Transverse colon (tissue), 4 donors: ENCODE results near the gene SYCE3. TPM values are rescaled to one million over a fixed set of nuclear protein-coding genes. Genes with fewer than 3 reads are reported as not detected.

Source experiments
- DNase-seq: peaks from one replicate; pipeline ENCODE4 v3.0.0-alpha.2; 2019
- H3K27ac ChIP-seq, 4 donors: fragments of 200-600 bp; sonication (generic); 2 replicates each; pipeline ENCODE4 v1.5.1; 2016 to 2018; ENCODE audit warnings: inconsistent platforms in 4 of 4
- H3K27me3 ChIP-seq: fragments of 200-600 bp; sonication (generic); 2 replicates; pipeline ENCODE4 v1.5.1; 2017; ENCODE audit warnings: inconsistent platforms
- H3K36me3 ChIP-seq, 4 donors: fragments of 200-600 bp; sonication (generic); 2 replicates each; pipeline ENCODE4 v1.5.1; 2017 to 2019; ENCODE audit warnings: inconsistent platforms in 4 of 4
- H3K4me1 ChIP-seq, 4 donors: fragments of 200-600 bp; sonication (generic); 2 replicates each; pipeline ENCODE4 v1.5.1; 2017 to 2020; ENCODE audit warnings: inconsistent platforms in 4 of 4
- H3K4me3 ChIP-seq, 4 donors: fragments of 200-600 bp; sonication (generic); 1 replicate in 1 of 4; 2 replicates in 3 of 4; pipeline versions ENCODE4 v1.5.1 to v1.6.1; 2017 to 2019; ENCODE audit warnings: inconsistent platforms in 4 of 4
- H3K9me3 ChIP-seq, 2 donors: fragments of 200-600 bp; sonication (generic); 2 replicates each; pipeline ENCODE4 v1.5.1; 2017 to 2019; ENCODE audit warnings: inconsistent platforms in 2 of 2
- CTCF ChIP-seq, 5 experiments: fragments of 200-600 bp in 3 of 5; fragments of 450-650 bp in 2 of 5; sonication (generic) in 3 of 5; IDR thresholded peaks; 1 replicate in 2 of 5; 2 replicates in 3 of 5; pipeline ENCODE4 v1.5.1; 2016 to 2017; ENCODE audit warnings: antibody characterized with exemption in 5 of 5, inconsistent platforms in 3 of 5, mild to moderate bottlenecking in 2 of 5, moderate library complexity in 1 of 5
- EP300 ChIP-seq: sonication (generic); formaldehyde crosslinking; IDR thresholded peaks from one replicate; pipeline ENCODE4 v1.6.1; 2017; ENCODE audit warnings: antibody characterized with exemption, low read depth
- POLR2A ChIP-seq: fragments of 450-650 bp; IDR thresholded peaks from one replicate; pipeline ENCODE4 v1.6.1; 2016; ENCODE audit warnings: antibody characterized with exemption, mild to moderate bottlenecking, moderate library complexity
- POLR2AphosphoS5 ChIP-seq, 3 donors: sonication (generic); formaldehyde crosslinking; IDR thresholded peaks; one replicate each; pipeline ENCODE4 v1.6.1; 2016; ENCODE audit warnings: antibody characterized with exemption in 3 of 3
- WGBS, 2 donors: methylation state at CpG; one replicate each; pipeline ENCODE4 v1.1.5; 2018; ENCODE audit warnings: low coverage in 1 of 2; 5-methylcytosine and 5-hydroxymethylcytosine counted together
- in situ Hi-C, 4 donors: fragments of 200-750 bp; cut with MboI; loops; one replicate each; pipeline versions ENCODE4 v1.15.0 to v1.15.1; 2017; ENCODE audit warnings: low sequenced_read_pairs in 3 of 4, low pct_ligation_motif_present in 1 of 4, low pct_unique_long_range_greater_than_20kb in 1 of 4
- intact Hi-C: fragments of 100-400 bp; cut with DNase I; formaldehyde crosslinking; loops from one replicate; pipeline ENCODE4 v1.15.1; 2023; ENCODE audit warnings: low total_unique reads
- total RNA-seq, 4 donors: library from RNA; depleted of rRNA; stranded (reverse); fragments of >200 nt; gene quantifications; one replicate each; pipeline ENCODE4 v1.1.0, GENCODE V29; 2016

Gene SYCE3
- total RNA-seq, 4 donors from 2014 or later, result not detected

- Histone ChIP-seq H3K4me1 (peaks cover 15 to 31% (median 23%) of the 10 kb centered on the region in 4 donors), H3K27ac (peak overlapping the region; percentile 99), H3K36me3 (no peaks in the 10 kb centered on the region), H3K27me3 (no peaks in the 10 kb centered on the region), H3K4me3 (peak overlapping the region; percentile 71 to 89 (median 76)), H3K9me3 (no peaks in the 10 kb centered on the region)
- 6% methylated on average over 31 of the region's 39 CpGs; no CpG with 5 or more reads in 1 of the 2 donors for WGBS, 2 donors
- intact Hi-C loops (no loop called here), in situ Hi-C loops (no loop called here)
- TF ChIP-seq POLR2A (no peak), EP300 (no peak), CTCF (IDR thresholded peaks at IDR 0.05) (no peak), POLR2AphosphoS5 (IDR thresholded peaks at IDR 0.05) (no peak)
- DNase-seq, result peak; percentile 41
These were observed 19.3 kb upstream of the SYCE3 start for GRCh38 chr22:50581950-50582492.

GRCh38 chr22:50581031-50581949, 18.6 kb upstream of the SYCE3 start:
- DNase-seq, result no peak
- Histone ChIP-seq H3K36me3 (no peaks in the 10 kb centered on the region), H3K4me1 (peaks cover 15 to 31% (median 23%) of the 10 kb centered on the region in 4 donors), H3K27me3 (no peaks in the 10 kb centered on the region), H3K4me3 (peak overlapping the region; percentile 71 to 89 (median 76)), H3K9me3 (no peaks in the 10 kb centered on the region), H3K27ac (peak overlapping the region; percentile 99)
- intact Hi-C loops, result no loop called here
- in situ Hi-C loops, result no loop called here
- TF ChIP-seq POLR2AphosphoS5 (IDR thresholded peaks at IDR 0.05) (no peak), CTCF (IDR thresholded peaks at IDR 0.05) (no peak), POLR2A (no peak), EP300 (no peak)
- WGBS, 2 donors, result 92% methylated on average over 22 of the region's 22 CpGs; no CpG with 5 or more reads in 1 of the 2 donors

DNA sequence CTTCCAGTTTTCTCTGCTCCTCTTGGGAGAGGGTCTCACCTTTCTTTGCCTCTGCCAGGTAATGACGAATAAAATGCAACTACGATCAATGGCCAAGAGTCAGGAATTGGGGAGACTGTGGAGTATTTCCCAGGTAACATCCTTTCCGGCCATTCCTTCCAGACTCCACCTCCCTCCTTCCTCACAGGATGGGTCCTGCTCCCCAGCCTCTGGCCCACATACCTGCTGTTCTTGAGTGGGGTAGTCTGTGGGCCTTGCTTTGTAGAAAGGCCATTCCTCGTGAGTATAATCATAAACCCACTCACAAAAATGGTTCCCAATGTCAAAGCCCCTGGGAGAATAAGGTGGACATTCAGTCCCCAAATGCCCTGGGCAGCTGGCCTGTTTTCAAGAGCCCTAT, 17.0 kb upstream of the SYCE3 start:
- intact Hi-C loops (no loop called here), in situ Hi-C loops (no loop called here)
- Histone ChIP-seq H3K27ac (no peak overlapping the region), H3K4me1 (peaks cover 15 to 31% (median 23%) of the 10 kb centered on the region in 4 donors), H3K9me3 (no peaks in the 10 kb centered on the region), H3K27me3 (no peaks in the 10 kb centered on the region), H3K4me3 (no peak overlapping the region), H3K36me3 (no peaks in the 10 kb centered on the region)
- TF ChIP-seq EP300 (no peak), POLR2AphosphoS5 (IDR thresholded peaks at IDR 0.05) (no peak), POLR2A (no peak), CTCF (IDR thresholded peaks at IDR 0.05) (no peak)
- WGBS, 2 donors, result 91 to 100% methylated on average over 3 to 4 of the region's 4 CpGs
- no peak for DNase-seq

- no peak overlapping the region for H3K4me3 ChIP-seq
- TF ChIP-seq POLR2AphosphoS5 (IDR thresholded peaks at IDR 0.05) (no peak), CTCF (IDR thresholded peaks at IDR 0.05) (no peak), EP300 (no peak), POLR2A (no peak)
- H3K27me3 ChIP-seq, result no peaks in the 10 kb centered on the region
- in situ Hi-C loops, result no loop called here
- H3K36me3 ChIP-seq, result no peaks in the 10 kb centered on the region
- no peak for DNase-seq
- no peaks in the 10 kb centered on the region for H3K9me3 ChIP-seq
- H3K27ac ChIP-seq, result no peak overlapping the region
- intact Hi-C loops, result no loop called here
- peaks cover 15 to 30% (median 23%) of the 10 kb centered on the region in 4 donors for H3K4me1 ChIP-seq
- WGBS, 2 donors, result 76% methylated on average over 7 of the region's 8 CpGs; no CpG with 5 or more reads in 1 of the 2 donors
These were observed 16.1 kb upstream of the SYCE3 start for GRCh38 chr22:50578776-50579310.
